Lung (tissue), 12 donors: ENCODE results near the gene SDK1. TPM values are rescaled to one million over a fixed set of nuclear protein-coding genes. Genes with fewer than 3 reads are reported as not detected.

ENCODE experiments used
- ATAC-seq: fragments of 200-7000 bp; cut with Tn5 transposase; one replicate; pipeline ENCODE4 v1.9.1; 2020; ENCODE audit warnings: moderate number of reproducible peaks; ENCODE audit not compliant: insufficient read depth, low FRiP score
- DNase-seq, 3 donors: peaks; one replicate each; pipeline ENCODE4 v3.0.0-alpha.2; 2013 to 2017
- H3K27ac ChIP-seq, 2 donors: one replicate each; pipeline ENCODE4 v1.5.1; 2013; ENCODE audit warnings: mild to moderate bottlenecking in 2 of 2, moderate library complexity in 2 of 2, control low read depth in 1 of 2, inconsistent platforms in 1 of 2, low read depth in 1 of 2, low read length in 1 of 2
- H3K27me3 ChIP-seq, 3 donors: one replicate each; pipeline ENCODE4 v1.5.1; 2013; ENCODE audit warnings: low read length in 2 of 3; ENCODE audit not compliant: control insufficient read depth in 3 of 3, insufficient read depth in 3 of 3
- H3K36me3 ChIP-seq, 4 donors: one replicate each; pipeline ENCODE4 v1.5.1; 2013; ENCODE audit warnings: low read length in 4 of 4, mild to moderate bottlenecking in 1 of 4, moderate library complexity in 1 of 4; ENCODE audit not compliant: control insufficient read depth in 4 of 4, insufficient read depth in 4 of 4
- H3K4me1 ChIP-seq, 5 donors: one replicate each; pipeline ENCODE4 v1.5.1; 2013; ENCODE audit warnings: low read length in 5 of 5, mild to moderate bottlenecking in 2 of 5, moderate library complexity in 1 of 5; ENCODE audit not compliant: control insufficient read depth in 5 of 5, insufficient read depth in 5 of 5
- H3K4me3 ChIP-seq: one replicate; pipeline ENCODE4 v1.5.1; 2013; ENCODE audit warnings: mild to moderate bottlenecking, control low read depth, moderate library complexity
- H3K9ac ChIP-seq, 2 donors: one replicate each; pipeline ENCODE4 v1.5.1; 2013; ENCODE audit warnings: low read length in 2 of 2, control low read depth in 1 of 2; ENCODE audit not compliant: insufficient read depth in 1 of 2
- H3K9me3 ChIP-seq, 4 donors: one replicate each; pipeline ENCODE4 v1.5.1; 2013; ENCODE audit warnings: low read length in 3 of 4, mild to moderate bottlenecking in 1 of 4, moderate library complexity in 1 of 4; ENCODE audit not compliant: control insufficient read depth in 4 of 4, insufficient read depth in 3 of 4
- WGBS, 2 donors: extraction: QIAGEN DNeasy Blood & Tissue Kit; methylation state at CpG; one replicate each; pipeline ENCODE4 v1.1.7; 2013; 5-methylcytosine and 5-hydroxymethylcytosine counted together
- polyA plus RNA-seq, 2 donors: library from polyadenylated mRNA; stranded (reverse); fragments of 200-250 nt; gene quantifications; one replicate each; pipeline ENCODE4 v1.2.1, GENCODE V29; 2013
- total RNA-seq, 2 donors: library from RNA; depleted of rRNA in 1 of 2; stranded (reverse); fragments of >200 nt in 1 of 2; gene quantifications; one replicate each; pipeline ENCODE4 v1.2.1, GENCODE V29; 2014 to 2021
- TF ChIP-seq, protein P1 (sequence below): IDR thresholded peaks from 2 replicates; pipeline ENCODE4 v1.5.1; 2012; ENCODE audit warnings: mild to moderate bottlenecking; ENCODE audit errors: control extremely low read depth, extremely low read depth
- donor health status: control.
- donor health status: control.
- donor health status: Bipolar disorder and iron deficiency.
- donor health status: healthy.
- donor health status: DM: yes; HTN: yes; CAD: no.

Gene SDK1
- total and polyA plus RNA-seq, 4 donors: 3.7 to 30.1 (median 12.7) TPM

DNA sequence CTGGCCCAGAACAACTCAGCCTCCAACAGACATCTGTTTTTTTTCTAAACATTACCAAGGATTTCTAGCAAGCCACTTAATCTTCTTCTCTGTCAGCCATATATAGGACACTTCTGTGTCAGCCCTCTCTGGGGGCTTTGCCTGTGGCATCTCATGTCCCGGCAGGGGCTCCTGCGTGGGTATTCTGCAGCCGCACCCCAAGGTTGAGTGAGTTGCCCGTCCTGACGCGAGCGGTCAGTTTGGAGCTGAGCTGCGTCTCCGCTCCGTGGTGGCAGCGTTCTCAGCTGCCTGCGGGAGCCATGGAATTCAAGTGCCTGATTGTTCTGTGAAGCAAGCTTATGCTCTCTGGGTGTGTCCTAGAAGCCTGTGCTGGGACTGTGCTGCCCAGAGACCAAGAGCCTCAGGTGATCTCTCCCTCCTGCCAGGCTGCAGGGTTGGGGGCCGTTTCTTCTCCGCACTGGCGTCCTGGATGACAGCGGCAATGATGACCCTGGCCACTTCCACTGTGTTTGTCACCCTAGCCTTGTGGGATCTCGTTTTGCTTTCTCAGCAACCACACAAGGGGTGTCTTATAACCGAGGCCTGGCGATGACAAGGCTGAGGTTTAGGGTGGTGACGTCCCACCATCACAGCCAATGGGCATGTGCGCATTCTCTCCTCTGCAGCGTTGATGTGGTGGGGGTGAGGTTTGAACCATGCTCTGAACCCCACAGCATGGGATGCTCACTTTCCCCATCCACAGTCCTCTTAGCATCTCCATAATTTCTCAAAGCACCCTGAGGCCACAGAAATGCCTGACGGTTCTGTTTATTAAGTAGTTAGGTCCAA lies 768.4 kb downstream of the SDK1 start:
- TF ChIP-seq, protein P1, sequence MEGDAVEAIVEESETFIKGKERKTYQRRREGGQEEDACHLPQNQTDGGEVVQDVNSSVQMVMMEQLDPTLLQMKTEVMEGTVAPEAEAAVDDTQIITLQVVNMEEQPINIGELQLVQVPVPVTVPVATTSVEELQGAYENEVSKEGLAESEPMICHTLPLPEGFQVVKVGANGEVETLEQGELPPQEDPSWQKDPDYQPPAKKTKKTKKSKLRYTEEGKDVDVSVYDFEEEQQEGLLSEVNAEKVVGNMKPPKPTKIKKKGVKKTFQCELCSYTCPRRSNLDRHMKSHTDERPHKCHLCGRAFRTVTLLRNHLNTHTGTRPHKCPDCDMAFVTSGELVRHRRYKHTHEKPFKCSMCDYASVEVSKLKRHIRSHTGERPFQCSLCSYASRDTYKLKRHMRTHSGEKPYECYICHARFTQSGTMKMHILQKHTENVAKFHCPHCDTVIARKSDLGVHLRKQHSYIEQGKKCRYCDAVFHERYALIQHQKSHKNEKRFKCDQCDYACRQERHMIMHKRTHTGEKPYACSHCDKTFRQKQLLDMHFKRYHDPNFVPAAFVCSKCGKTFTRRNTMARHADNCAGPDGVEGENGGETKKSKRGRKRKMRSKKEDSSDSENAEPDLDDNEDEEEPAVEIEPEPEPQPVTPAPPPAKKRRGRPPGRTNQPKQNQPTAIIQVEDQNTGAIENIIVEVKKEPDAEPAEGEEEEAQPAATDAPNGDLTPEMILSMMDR: no peak
- no peaks in the 10 kb centered on the region for H3K9me3 ChIP-seq
- H3K36me3 ChIP-seq: no peaks in the 10 kb centered on the region
- 84 to 89% methylated on average over 23 of the region's 23 CpGs for WGBS, 2 donors
- H3K4me1 ChIP-seq: peaks cover 0 to 13% (median 0%) of the 10 kb centered on the region in 5 donors
- no peak for DNase-seq
- no peak overlapping the region for H3K4me3 ChIP-seq
- H3K9ac ChIP-seq: no peak overlapping the region
- no peaks in the 10 kb centered on the region for H3K27me3 ChIP-seq
- no peak overlapping the region for H3K27ac ChIP-seq
- no peak for ATAC-seq

DNA sequence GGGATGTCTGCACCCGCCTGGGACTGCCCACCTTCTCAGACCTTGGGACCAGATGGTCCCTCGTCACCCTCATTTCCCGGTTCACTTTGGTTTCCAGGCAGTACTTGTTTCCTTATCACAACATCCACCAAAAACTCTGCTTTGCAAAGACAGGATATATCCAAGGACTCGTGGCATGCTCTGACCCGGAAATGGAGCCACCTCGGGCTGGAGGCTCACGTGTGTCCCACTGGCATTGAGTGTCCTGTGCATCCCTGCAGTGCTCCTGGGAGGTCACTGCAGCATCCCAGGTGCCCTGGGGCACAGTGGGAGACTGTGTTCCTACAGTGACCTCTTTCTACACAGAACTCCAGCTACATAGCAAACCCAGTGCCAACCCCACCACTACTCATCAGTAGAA lies 769.2 kb downstream of the SDK1 start:
- Histone ChIP-seq H3K27ac (no peak overlapping the region), H3K27me3 (no peaks in the 10 kb centered on the region), H3K4me1 (peaks cover 0 to 9% (median 0%) of the 10 kb centered on the region in 5 donors), H3K9me3 (no peaks in the 10 kb centered on the region), H3K36me3 (no peaks in the 10 kb centered on the region), H3K9ac (no peak overlapping the region), H3K4me3 (no peak overlapping the region)
- TF ChIP-seq, protein P1: no peak
- DNase-seq: no peak
- WGBS, 2 donors: 72 to 80% methylated on average over 7 of the region's 7 CpGs
- no peak for ATAC-seq

DNA sequence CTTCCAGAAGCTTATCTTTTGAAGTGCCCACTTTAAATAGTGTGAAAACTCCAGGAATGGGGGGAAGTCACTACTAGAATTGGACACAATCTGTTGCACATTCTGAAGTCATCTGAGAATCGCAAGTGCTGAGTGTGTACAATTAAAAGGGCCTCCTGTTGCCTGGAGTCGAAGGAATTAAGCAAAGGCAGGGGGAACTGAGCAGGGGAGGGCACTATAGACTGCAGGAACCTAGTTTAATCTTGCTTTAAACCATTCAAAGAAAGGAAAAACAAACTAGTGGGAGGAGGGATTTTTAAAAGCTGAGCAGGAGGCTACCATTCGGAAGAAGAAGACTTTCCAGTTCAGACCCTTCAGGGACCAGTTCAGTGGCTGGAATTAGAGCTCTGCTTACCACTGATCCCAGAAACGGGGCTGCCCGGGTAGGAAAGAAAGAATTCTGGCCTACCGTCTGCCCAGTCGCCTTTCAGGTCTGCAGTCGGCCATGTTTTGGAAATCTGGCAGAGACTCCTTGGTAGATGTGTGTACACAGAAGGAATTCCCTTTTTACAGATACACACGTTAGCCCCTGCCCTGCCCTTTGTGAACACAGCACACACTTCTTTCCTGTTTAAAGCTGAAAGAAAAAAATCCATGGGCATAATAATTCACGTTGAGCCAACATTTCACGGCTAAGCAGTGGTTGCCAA lies 770.5 kb downstream of the SDK1 start:
- 69 to 82% methylated on average over 11 of the region's 11 CpGs for WGBS, 2 donors
- DNase-seq (peak; percentile 34 to 57 (median 50)), ATAC-seq (no peak)
- H3K9me3 ChIP-seq: no peaks in the 10 kb centered on the region
- TF ChIP-seq, protein P1: no peak
- no peaks in the 10 kb centered on the region for H3K36me3 ChIP-seq
- H3K4me1 ChIP-seq: peaks cover 0 to 6% (median 0%) of the 10 kb centered on the region in 5 donors
- no peak overlapping the region for H3K27ac ChIP-seq
- H3K4me3 ChIP-seq: no peak overlapping the region
- H3K27me3 ChIP-seq: no peaks in the 10 kb centered on the region
- peak overlapping the region in 1 of 2 donors; percentile 9 for H3K9ac ChIP-seq
